GM18505 (cell line): Measurements from ENCODE around the gene DNAH3.
"Not testable (repeated sequence)": the region's sequence is repeated elsewhere in the genome, so short reads cannot be mapped to it uniquely, and the experiment has no call there.

Experiments used
- ATAC-seq: cut with Tn5 transposase; IDR thresholded peaks from one replicate; pipeline ENCODE4 v1.9.1; 2021; ENCODE audit not compliant: unreplicated experiment
- POLR2A ChIP-seq: IDR thresholded peaks from 4 replicates; pipeline ENCODE4 v1.6.1; 2011; ENCODE audit warnings: borderline replicate concordance; ENCODE audit not compliant: insufficient read depth, insufficient read length; ENCODE audit errors: extremely low read depth

The DNAH3 gene

GRCh38 chr16:21160276-21160675 lies 9.6 kb upstream of the DNAH3 start:
- no peak for ATAC-seq

GRCh38 chr16:21159281-21159951 lies 8.8 kb upstream of the DNAH3 start:
- ATAC-seq: no peak
- TF ChIP-seq POLR2A: no peak

More at GRCh38 chr16:21160276-21160675, 9.6 kb upstream of the DNAH3 start:
- TF ChIP-seq POLR2A: no peak

GRCh38 chr16:21158208-21159110 lies 7.8 kb upstream of the DNAH3 start, which contains the start of gene LDAF1:
LDAF1 (plus strand) TSS chr16:21158674; CDS start chr16:21161183, 2,509 bp downstream.
- ATAC-seq: peak; percentile 80
- TF ChIP-seq POLR2A: peak; percentile 32

GRCh38 chr16:21157632-21158031 lies 7.0 kb upstream of the DNAH3 start:
- TF ChIP-seq POLR2A: no peak
- ATAC-seq: no peak

GRCh38 chr16:21156767-21157467 lies 6.3 kb upstream of the DNAH3 start:
- TF ChIP-seq POLR2A: no peak
- ATAC-seq: no peak

GRCh38 chr16:21156011-21156410 lies 5.4 kb upstream of the DNAH3 start:
- ATAC-seq: not testable (repeated sequence)

GRCh38 chr16:21153124-21153729 lies 2.6 kb upstream of the DNAH3 start:
- not testable (repeated sequence) for ATAC-seq

- ATAC-seq: not testable (repeated sequence)
Observed at GRCh38 chr16:21152160-21153030, 1.7 kb upstream of the DNAH3 start.

GRCh38 chr16:21145738-21146137 lies 4.9 kb downstream of the DNAH3 start:
- ATAC-seq: no peak
- TF ChIP-seq POLR2A: no peak

GRCh38 chr16:21134053-21134452 lies 16.6 kb downstream of the DNAH3 start:
- TF ChIP-seq POLR2A: no peak
- ATAC-seq: no peak

GRCh38 chr16:21130811-21131210 lies 19.8 kb downstream of the DNAH3 start:
- no peak for ATAC-seq
- no peak for TF ChIP-seq POLR2A

- ATAC-seq: no peak
- no peak for TF ChIP-seq POLR2A
Observed at GRCh38 chr16:21128991-21129390, 21.7 kb downstream of the DNAH3 start.
